GM12801 (cell line): ENCODE data around the gene PSMC1.

ENCODE experiments used
- CTCF ChIP-seq: IDR thresholded peaks from one replicate; pipeline ENCODE4 v1.5.1; 2011; ENCODE audit warnings: control low read depth; ENCODE audit not compliant: insufficient read length; ENCODE audit errors: extremely low read depth

Gene PSMC1

GRCh38 chr14:90248594-90248993 lies 7.8 kb upstream of the PSMC1 start:
- TF ChIP-seq CTCF, result no peak

- TF ChIP-seq CTCF, result no peak
Observed at GRCh38 chr14:90253826-90254225, 2.5 kb upstream of the PSMC1 start.

- no peak for TF ChIP-seq CTCF
Observed at GRCh38 chr14:90255871-90256270, 482 bp upstream of the PSMC1 start.

DNA sequence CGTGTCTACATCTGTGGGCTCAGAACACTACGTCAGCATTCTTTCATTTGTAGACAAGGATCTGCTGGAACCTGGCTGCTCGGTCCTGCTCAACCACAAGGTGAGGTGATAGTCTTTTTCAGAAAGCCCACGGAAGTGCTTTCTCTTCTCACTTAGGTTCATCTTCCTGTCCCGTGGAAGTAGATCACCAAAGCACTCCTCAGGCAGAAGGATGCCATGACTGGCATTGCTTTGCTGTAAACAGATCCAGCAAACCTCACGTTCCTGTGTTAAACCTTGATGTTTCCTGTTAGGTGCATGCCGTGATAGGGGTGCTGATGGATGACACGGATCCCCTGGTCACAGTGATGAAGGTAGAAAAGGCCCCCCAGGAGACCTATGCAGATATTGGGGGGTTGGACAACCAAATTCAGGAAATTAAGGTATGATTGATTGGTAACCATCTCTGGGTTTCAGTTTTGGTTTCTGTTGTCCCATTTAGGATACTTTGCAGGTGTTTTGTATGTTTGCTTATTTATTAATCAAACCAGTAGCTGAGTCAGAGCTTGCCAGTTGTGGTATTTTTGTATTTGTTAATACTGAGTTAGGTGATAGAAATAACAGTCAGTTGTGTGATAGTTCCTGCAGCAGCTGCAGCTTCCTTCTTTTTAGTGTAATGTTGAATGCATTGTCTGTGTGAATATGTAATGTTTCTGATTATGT lies 7.5 kb downstream of the PSMC1 start:
- TF ChIP-seq CTCF, result no peak

GRCh38 chr14:90266441-90267154 lies 10.2 kb downstream of the PSMC1 start:
- TF ChIP-seq CTCF, result no peak

DNA sequence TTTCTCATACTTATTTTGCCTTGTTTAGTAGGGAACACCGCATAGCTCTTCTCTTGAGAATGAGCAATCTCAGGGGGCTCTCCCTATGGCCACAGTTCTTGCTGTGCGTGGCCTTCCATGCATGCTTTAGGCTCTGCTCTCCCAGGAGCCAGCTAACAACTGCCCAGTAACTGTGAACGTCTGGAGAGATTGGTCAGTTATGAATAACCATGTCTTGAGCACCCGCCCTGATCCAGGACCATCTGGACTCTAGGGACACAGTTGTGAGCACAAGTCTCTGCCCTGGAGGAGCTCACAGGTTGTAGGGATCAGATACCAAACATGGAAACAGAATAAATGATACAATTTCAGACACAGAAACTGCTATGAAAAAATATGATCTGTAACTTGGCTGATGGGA lies 12.1 kb downstream of the PSMC1 start:
- no peak for TF ChIP-seq CTCF

- TF ChIP-seq CTCF, result no peak
Observed at GRCh38 chr14:90272523-90272922, 16.2 kb downstream of the PSMC1 start.
